H1 (cell line): ENCODE data around the gene ZFPL1. TPM values are rescaled to one million over a fixed set of nuclear protein-coding genes. Genes with fewer than 3 reads are reported as not detected.

ENCODE experiments used
- SUZ12 ChIP-seq: fragments of 200-600 bp; sonication (generic); IDR thresholded peaks from 2 replicates; pipeline ENCODE4 v1.6.1; 2012; ENCODE audit warnings: mild to moderate bottlenecking, inconsistent platforms, low read length, moderate library complexity, mixed read lengths
- TAF7 ChIP-seq: optimal IDR thresholded peaks from 2 replicates; pipeline ENCODE3; 2011; ENCODE audit warnings: low read depth, mild to moderate bottlenecking, inconsistent platforms, low read length, moderate library complexity, borderline replicate concordance
- polyA plus RNA-seq, 7 experiments: library from polyadenylated mRNA; depleted of rRNA in 3 of 7; stranded (reverse) in 5 of 7; unstranded in 2 of 7; fragments of >200 nt in 5 of 7; fragments of 200-250 nt in 2 of 7; gene quantifications; 1 replicate in 5 of 7; 2 replicates in 1 of 7; 4 replicates in 1 of 7; pipeline versions ENCODE4 v1.2.1 to v1.2.3, GENCODE V29; 2011 to 2013; ENCODE audit warnings: missing spikeins in 2 of 7, mixed read lengths in 2 of 7
- total RNA-seq: library from RNA; stranded (reverse); fragmentation: NEBNext Ultra II Directional; extraction: Animal tissue kit (Norgen Biotek cat#: 25700); gene quantifications from 2 replicates; pipeline ENCODE4 v1.2.1, GENCODE V29; 2021

ZFPL1 gene
- total and polyA plus RNA-seq, 2 of the 8 experiments (the other 6 are each of a cell fraction or from before 2014, with no cell fraction given): 21.5 to 76.8 TPM

- TF ChIP-seq TAF7: no peak
- no peak for TF ChIP-seq SUZ12
Measured at GRCh38 chr11:65096926-65097325, 12.9 kb downstream of the ZFPL1 start (continued).
